ES-I3 (cell line): ENCODE measurements around the gene SPOUT1.
"Not testable (repeated sequence)": the region's sequence is repeated elsewhere in the genome, so short reads cannot be mapped to it uniquely, and the experiment has no call there.

ENCODE experiments used
- H3K36me3 ChIP-seq: 2 replicates; pipeline ENCODE4 v1.6.1; 2013; ENCODE audit warnings: mild to moderate bottlenecking, low read length, control low read depth, moderate library complexity; ENCODE audit not compliant: insufficient read depth
- H3K4me1 ChIP-seq: 2 replicates; pipeline ENCODE4 v1.6.1; 2013; ENCODE audit warnings: mild to moderate bottlenecking, control low read depth, low read length; ENCODE audit not compliant: insufficient read depth
- H3K9ac ChIP-seq: 2 replicates; pipeline ENCODE4 v1.6.1; 2013; ENCODE audit warnings: low read depth, mild to moderate bottlenecking, low read length, moderate library complexity
- H3K9me3 ChIP-seq: 2 replicates; pipeline ENCODE4 v1.6.1; 2013; ENCODE audit warnings: mild to moderate bottlenecking, low read length, moderate library complexity; ENCODE audit not compliant: control insufficient read depth, insufficient read depth

SPOUT1 gene

DNA sequence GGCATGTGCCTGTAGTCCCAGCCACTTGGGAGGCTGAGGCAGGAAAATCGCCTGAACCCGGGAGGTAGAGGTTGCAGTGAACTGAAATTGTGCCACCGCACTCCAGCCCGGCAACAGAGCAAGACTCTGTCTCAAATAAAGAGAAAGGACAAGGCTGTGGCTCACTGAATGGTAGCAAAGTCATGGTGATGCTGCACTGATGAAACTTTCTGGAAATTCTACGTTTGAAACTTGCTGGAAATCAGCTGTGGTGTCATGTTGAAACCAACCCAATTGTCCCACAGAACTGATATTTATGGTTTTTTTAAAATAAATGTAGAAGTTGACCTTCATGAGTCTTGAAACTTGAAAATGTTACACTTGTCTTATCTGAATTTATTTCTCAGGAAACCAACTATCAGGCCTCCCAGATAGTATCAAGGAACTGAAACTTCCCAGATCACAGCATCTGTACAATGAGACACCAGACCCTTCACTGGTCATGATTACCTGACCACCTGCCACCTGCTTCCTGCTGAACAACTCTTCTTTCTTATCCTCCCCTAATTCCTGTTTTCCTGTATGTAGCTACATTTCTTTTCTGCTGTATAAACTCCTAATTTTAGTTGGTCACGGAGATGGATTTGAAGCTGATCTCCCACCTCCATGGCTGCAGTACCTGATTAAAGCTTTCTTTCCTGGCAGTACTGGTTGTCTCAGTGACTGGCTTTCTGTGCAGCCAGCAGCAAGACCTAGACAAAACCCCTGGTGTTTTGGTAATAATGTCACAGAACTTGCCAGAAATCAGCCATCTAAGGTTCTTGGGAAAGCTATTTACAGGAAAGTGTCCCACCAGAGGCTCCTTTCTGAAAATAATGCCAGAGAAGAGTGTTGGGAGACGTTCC lies 48.2 kb downstream of the SPOUT1 start:
- Histone ChIP-seq H3K4me1 (no peaks in the 10 kb centered on the region; the same call in 1 of the 2 replicates), H3K36me3 (no peaks in the 10 kb centered on the region), H3K9me3 (no peaks in the 10 kb centered on the region; the same call in 1 of the 2 replicates), H3K9ac (no peak overlapping the region)

DNA sequence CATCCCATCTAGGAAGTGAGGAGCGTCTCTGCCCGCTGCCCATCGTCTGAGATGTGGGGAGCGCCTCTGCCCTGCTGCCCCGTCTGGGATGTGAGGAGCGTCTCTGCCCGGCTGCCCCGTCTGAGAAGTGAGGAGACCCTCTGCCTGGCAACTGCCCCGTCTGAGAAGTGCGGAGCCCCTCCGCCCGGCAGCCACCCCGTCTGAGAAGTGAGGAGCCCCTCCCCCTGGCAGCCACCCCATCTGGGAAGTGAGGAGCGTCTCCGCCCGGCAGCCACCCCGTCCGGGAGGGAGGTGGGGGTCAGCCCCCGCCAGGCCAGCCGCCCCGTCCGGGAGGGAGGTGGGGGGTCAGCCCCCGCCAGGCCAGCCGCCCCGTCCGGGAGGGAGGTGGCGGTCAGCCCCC lies 49.5 kb downstream of the SPOUT1 start:
- not testable (repeated sequence) for H3K36me3 ChIP-seq, H3K9me3 ChIP-seq, H3K9ac ChIP-seq, H3K4me1 ChIP-seq

DNA sequence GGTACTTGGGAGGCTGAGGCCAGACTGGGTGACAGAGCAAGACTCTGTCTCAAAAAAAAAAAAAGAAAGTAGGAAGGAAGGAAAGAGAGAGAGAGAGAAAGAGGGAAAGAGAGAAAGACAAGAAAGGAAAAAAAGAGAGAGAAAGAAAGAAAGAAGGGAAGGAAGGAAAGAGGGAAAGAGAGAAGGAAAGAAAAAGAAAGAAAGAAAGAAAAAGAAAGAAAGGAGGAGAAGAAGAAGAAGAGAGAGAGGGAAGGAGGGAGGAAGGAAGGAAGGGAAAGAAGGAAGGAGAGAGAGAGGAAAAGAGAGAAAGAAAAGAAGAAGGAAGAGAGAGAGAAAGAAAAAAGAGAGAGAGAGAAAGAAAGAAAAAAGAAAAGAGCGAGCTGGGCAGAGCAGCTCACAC lies 54.8 kb downstream of the SPOUT1 start:
- H3K9ac ChIP-seq, result no peak overlapping the region
- no peaks in the 10 kb centered on the region for H3K36me3 ChIP-seq
- no peaks in the 10 kb centered on the region for H3K9me3 ChIP-seq
- H3K4me1 ChIP-seq, result no peaks in the 10 kb centered on the region; the same call in 1 of the 2 replicates

DNA sequence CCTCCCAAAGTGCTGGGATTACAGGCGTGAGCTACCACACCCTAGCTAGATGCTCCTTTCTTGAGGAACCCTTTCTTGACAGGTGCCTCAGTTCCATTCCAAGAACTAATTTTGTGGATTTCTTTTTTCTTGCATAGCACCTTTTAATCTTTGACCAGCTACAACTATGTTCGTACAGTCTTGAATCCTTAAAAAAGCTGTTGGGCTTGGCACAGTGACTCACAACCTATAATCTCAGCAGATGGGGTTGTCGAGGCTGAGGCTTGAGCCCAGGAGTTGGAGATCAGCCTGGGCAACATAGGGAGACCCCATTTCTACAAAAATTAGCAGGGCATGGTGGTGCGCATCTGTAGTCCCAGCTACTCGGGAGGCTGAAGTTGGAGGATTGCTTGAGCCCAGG lies 56.5 kb downstream of the SPOUT1 start:
- no peaks in the 10 kb centered on the region for H3K36me3 ChIP-seq
- H3K9ac ChIP-seq, result no peak overlapping the region
- H3K9me3 ChIP-seq, result no peaks in the 10 kb centered on the region
- no peaks in the 10 kb centered on the region; the same call in 1 of the 2 replicates for H3K4me1 ChIP-seq

DNA sequence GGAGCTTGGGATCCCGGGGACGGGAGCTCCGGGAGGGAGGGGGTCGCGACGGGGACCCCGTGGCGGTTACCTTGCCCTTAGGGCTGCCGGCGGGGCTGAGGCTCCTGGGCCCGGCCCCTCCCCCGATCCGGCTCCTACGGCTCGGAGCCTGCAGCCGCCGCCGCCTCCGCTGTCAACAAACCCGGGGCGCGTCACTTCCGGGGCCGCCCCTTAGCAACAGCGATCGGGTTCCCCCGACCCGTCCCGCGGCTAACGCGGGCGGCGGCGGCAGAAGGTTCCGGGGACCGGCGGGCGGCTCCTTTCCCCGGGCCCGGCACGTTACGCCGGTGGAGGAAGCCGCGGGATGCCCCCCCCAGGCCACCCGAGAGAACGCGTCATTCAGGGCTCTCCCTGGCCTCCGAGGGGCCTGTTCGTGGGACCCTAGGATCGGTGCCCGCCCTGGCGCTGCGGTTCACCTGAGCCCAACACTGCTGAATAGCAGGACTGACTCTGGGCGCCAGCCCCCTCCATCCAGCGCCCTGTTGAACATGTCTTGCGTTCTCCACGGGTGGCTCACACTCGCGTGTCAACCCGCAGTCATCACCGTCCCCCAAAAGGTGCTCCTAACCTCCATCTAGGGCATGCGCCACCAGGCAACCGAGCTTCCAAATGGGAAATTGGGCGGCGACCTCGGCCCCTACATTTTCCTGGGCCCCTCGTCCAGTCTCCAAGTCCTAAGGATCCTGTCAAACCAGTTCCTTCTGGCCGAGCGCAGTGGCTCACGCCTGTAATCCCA lies 57.7 kb downstream of the SPOUT1 start, which contains the start of gene ZER1:
Gene ZER1 (minus strand): TSS at position 183 of the 775 bp plus-strand sequence. CDS start 16,362 bp downstream, outside the sequence.
- Histone ChIP-seq H3K36me3 (no peaks in the 10 kb centered on the region), H3K4me1 (no peaks in the 10 kb centered on the region; the same call in 1 of the 2 replicates), H3K9ac (peak within 1 kb of the TSS; percentile 61), H3K9me3 (no peaks in the 10 kb centered on the region)

DNA sequence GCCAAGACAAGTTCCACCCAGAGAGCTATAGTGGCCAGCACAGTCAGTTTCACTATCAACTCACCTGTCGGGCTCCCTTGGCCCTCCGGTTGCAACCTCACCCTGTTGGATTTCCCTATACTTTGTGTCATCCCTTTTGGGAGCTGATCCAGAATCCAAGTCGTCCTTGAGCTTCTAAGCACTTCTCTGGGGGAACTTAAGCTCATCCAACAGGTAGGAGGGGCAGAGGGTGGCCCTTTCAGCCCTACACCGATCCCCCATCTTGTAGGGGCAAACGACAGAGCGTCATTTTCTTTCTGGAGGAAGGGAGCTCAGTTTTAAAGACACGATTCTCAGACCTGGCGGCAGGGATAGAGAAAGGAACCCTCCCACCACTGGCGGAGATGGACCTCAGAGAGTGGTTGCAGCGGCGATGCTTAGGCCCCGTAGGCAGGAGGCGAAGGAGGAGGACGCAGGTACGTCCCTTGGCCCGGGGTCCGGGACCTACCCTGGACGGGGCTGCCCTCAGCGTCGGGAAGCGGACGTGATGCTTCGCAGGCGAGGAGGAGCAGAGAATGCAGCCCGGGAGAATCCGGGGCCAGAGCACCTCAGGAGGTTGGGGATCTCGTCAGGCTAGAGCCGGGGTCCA lies 58.4 kb downstream of the SPOUT1 start:
- Histone ChIP-seq H3K9ac (peak overlapping the region; percentile 61), H3K4me1 (no peaks in the 10 kb centered on the region; the same call in 1 of the 2 replicates), H3K9me3 (no peaks in the 10 kb centered on the region), H3K36me3 (no peaks in the 10 kb centered on the region)

DNA sequence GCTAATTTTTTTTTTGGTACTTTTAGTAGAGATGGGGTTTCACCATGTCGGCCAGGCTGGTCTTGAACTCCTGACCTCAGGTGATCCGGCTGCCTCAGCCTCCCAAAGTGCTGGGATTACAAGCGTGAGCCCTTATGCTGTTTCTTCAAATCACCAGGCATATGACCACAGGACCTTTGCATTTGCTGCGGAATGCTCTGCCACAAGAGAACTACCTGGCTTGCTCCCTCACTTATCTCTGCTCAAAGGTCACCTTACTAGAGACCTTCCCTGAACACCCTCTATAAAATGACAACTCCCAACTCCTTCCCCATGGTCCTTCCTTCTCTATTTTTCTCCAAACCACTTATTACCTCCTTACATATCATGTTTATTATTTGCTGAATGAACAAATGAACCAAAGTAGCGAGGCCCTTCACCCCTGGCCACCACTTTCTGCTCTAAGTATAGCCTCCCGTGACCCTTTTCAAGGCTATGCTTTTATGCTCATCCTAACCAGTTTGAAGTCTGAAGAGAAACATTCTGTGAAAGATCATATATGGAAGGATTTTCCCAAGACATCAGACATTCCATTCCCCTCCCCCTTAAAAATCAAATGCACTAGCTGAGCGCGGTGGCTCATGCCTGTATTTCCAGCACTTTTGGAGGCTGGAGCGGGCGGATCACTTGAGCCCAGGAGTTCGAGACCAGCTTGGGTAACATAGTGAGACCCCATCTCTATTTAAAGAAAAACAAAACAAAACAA lies 59.1 kb downstream of the SPOUT1 start:
- no peaks in the 10 kb centered on the region for H3K36me3 ChIP-seq
- H3K9ac ChIP-seq, result peak overlapping the region; percentile 61; the same call in 1 of the 2 replicates
- H3K4me1 ChIP-seq, result no peaks in the 10 kb centered on the region; the same call in 1 of the 2 replicates
- H3K9me3 ChIP-seq, result no peaks in the 10 kb centered on the region
